ENCODE data around the gene MAP7D2. TPM values are rescaled to one million over a fixed set of nuclear protein-coding genes. Genes with fewer than 3 reads are reported as not detected.

MAP7D2 gene
- polyA plus RNA-seq, 2 donors, result 0.16 to 0.31 TPM

GRCh38 chrX:20071511-20072079 is 45.1 kb downstream of the MAP7D2 start:
- Histone ChIP-seq H3K36me3 (ENCODE audit: control insufficient read depth in 2 of 2, insufficient read depth in 2 of 2, low read length in 1 of 2) (no peaks in the 10 kb centered on the region), H3K4me3 (ENCODE audit: low read depth in 1 of 2, low read length in 2 of 2) (no peak overlapping the region), H3K9me3 (ENCODE audit: control insufficient read depth in 2 of 2, insufficient read depth in 1 of 2, low read depth in 1 of 2, low read length in 1 of 2) (no peaks in the 10 kb centered on the region), H3K4me1 (ENCODE audit: control insufficient read depth in 2 of 2, insufficient read depth in 2 of 2, low read length in 1 of 2) (no peaks in the 10 kb centered on the region), H3K27ac (ENCODE audit: low read depth in 2 of 2, low read length in 1 of 2) (no peak overlapping the region), H3K27me3 (ENCODE audit: control insufficient read depth in 1 of 2, insufficient read depth in 2 of 2, low read length in 2 of 2) (peaks cover 0 to 2% of the 10 kb centered on the region in 2 donors)
- 51 to 60% methylated on average over 3 of the region's 3 CpGs for WGBS, 2 donors

DNA sequence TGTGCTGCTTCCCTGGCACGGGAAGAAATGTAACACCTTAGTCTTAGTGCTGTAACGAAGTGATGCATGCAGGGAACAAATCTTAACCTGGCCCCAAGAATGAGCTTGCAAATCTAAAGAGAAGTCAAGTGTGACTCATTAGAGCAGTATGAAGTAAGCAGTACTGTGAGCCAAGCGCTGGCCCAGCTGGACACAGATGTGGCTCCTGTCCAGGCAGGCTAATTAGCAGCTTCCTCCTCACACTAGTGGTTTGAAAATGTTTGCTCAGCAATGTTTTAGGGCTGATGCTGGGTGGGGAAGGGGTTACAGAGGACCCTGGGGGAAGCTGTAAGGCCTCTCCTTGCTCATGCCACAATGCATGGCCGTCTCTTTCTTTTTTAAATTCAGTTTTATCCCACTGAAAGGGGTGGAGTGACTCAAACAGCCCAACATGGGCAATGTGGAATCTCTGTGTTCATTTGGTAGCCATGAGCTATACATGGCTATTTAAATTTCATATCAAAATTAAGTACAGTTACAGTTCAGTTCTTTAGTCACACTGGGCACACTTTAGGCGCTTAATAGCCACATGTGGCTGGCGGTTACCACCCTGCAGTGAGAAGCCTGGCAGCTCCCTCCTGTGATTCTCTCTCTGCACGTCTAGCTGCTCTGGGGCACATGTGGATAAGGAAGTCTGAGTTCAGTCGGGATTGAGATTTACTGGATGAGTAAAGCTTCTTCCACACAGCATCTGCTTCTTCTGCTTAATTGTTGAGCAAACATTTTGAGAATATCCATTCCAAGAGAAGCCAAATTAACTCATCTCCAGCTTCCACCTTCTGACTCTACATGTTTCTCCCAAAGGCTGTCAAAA is 48.8 kb downstream of the MAP7D2 start:
- Histone ChIP-seq H3K36me3 (ENCODE audit: control insufficient read depth in 2 of 2, insufficient read depth in 2 of 2, low read length in 1 of 2) (no peaks in the 10 kb centered on the region), H3K9me3 (ENCODE audit: control insufficient read depth in 2 of 2, insufficient read depth in 1 of 2, low read depth in 1 of 2, low read length in 1 of 2) (no peaks in the 10 kb centered on the region), H3K4me1 (ENCODE audit: control insufficient read depth in 2 of 2, insufficient read depth in 2 of 2, low read length in 1 of 2) (no peaks in the 10 kb centered on the region), H3K4me3 (ENCODE audit: low read depth in 1 of 2, low read length in 2 of 2) (no peak overlapping the region), H3K27me3 (ENCODE audit: control insufficient read depth in 1 of 2, insufficient read depth in 2 of 2, low read length in 2 of 2) (no peaks in the 10 kb centered on the region), H3K27ac (ENCODE audit: low read depth in 2 of 2, low read length in 1 of 2) (no peak overlapping the region)
- 29 to 34% methylated on average over 8 of the region's 8 CpGs for WGBS, 2 donors

DNA sequence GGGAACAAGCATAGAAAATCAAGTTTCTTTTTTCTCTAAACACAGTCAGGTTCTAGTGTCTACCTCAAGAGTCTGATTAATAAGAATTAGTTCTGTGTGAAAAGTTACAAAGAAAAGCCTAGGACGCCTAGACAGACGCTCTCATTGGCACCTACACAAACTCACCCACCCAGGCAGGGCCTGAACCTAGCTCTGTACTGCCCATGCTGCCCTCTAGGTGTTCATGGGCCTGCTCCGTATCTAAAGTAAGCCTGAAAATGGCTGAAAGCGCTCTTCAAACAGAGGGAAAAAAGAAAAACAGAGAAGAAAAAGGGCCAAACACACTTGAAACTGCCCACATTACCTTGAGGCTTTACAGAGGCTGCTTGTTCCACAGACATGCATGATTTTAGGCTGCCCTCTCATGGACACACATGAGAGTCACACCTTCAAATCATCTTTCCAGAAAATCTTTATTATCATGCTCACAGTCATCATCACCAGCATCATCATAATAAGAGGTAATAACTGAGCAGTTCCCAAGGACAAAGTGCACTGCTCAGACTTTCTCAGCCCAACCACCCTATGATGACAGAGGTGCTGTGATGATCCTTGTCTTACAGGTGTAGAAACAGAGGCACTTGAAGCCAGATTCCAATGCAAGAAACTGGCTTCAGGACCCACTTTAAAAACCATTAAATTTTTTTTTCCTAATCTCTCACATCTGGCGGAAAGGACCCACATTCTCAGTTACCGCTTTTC is 49.6 kb downstream of the MAP7D2 start:
- no peaks in the 10 kb centered on the region for H3K27me3 ChIP-seq (ENCODE audit: control insufficient read depth in 1 of 2, insufficient read depth in 2 of 2, low read length in 2 of 2)

GRCh38 chrX:20063716-20064351 is 52.9 kb downstream of the MAP7D2 start:
- 68 to 70% methylated on average over 9 of the region's 9 CpGs for WGBS, 2 donors
- no peaks in the 10 kb centered on the region for H3K27me3 ChIP-seq (ENCODE audit: control insufficient read depth in 1 of 2, insufficient read depth in 2 of 2, low read length in 2 of 2)
- no peaks in the 10 kb centered on the region for H3K4me1 ChIP-seq (ENCODE audit: control insufficient read depth in 2 of 2, insufficient read depth in 2 of 2, low read length in 1 of 2)
- H3K27ac ChIP-seq (ENCODE audit: low read depth in 2 of 2, low read length in 1 of 2), result no peak overlapping the region
- no peak overlapping the region for H3K4me3 ChIP-seq (ENCODE audit: low read depth in 1 of 2, low read length in 2 of 2)
- no peaks in the 10 kb centered on the region for H3K9me3 ChIP-seq (ENCODE audit: control insufficient read depth in 2 of 2, insufficient read depth in 1 of 2, low read depth in 1 of 2, low read length in 1 of 2)
- no peaks in the 10 kb centered on the region for H3K36me3 ChIP-seq (ENCODE audit: control insufficient read depth in 2 of 2, insufficient read depth in 2 of 2, low read length in 1 of 2)

More for the DNA sequence above, 49.6 kb downstream of the MAP7D2 start:
- 40 to 44% methylated on average over 6 of the region's 6 CpGs for WGBS, 2 donors
- Histone ChIP-seq H3K9me3 (ENCODE audit: control insufficient read depth in 2 of 2, insufficient read depth in 1 of 2, low read depth in 1 of 2, low read length in 1 of 2) (no peaks in the 10 kb centered on the region), H3K4me1 (ENCODE audit: control insufficient read depth in 2 of 2, insufficient read depth in 2 of 2, low read length in 1 of 2) (no peaks in the 10 kb centered on the region), H3K27ac (ENCODE audit: low read depth in 2 of 2, low read length in 1 of 2) (peak overlapping the region in 1 of 2 donors; percentile 59), H3K36me3 (ENCODE audit: control insufficient read depth in 2 of 2, insufficient read depth in 2 of 2, low read length in 1 of 2) (no peaks in the 10 kb centered on the region), H3K4me3 (ENCODE audit: low read depth in 1 of 2, low read length in 2 of 2) (no peak overlapping the region)

GRCh38 chrX:20063153-20063552 is 53.6 kb downstream of the MAP7D2 start:
- Histone ChIP-seq H3K4me1 (ENCODE audit: control insufficient read depth in 2 of 2, insufficient read depth in 2 of 2, low read length in 1 of 2) (no peaks in the 10 kb centered on the region), H3K27ac (ENCODE audit: low read depth in 2 of 2, low read length in 1 of 2) (no peak overlapping the region), H3K36me3 (ENCODE audit: control insufficient read depth in 2 of 2, insufficient read depth in 2 of 2, low read length in 1 of 2) (no peaks in the 10 kb centered on the region), H3K4me3 (ENCODE audit: low read depth in 1 of 2, low read length in 2 of 2) (no peak overlapping the region), H3K9me3 (ENCODE audit: control insufficient read depth in 2 of 2, insufficient read depth in 1 of 2, low read depth in 1 of 2, low read length in 1 of 2) (no peaks in the 10 kb centered on the region), H3K27me3 (ENCODE audit: control insufficient read depth in 1 of 2, insufficient read depth in 2 of 2, low read length in 2 of 2) (no peaks in the 10 kb centered on the region)
- WGBS, 2 donors, result 88 to 91% methylated on average over 10 of the region's 10 CpGs

DNA sequence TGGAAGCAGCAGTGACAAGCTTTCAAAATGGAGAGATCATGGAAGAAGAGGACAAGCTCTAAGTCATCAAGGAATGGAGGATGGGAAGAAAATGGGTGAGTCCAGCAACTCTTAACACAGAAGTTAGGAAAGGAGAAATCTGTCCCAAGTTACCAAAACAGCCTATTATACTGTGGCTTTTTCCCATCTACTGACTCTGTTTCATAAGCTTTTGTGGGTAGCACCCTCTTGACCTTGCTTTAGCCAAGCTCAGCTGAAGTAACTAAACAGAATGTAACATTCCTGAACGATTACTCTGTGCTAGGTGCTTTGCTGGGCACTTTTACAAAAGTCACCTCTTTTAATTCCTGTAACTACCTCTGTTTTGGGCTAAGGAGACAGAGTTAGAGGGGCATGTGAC is 54.9 kb downstream of the MAP7D2 start:
- WGBS, 2 donors, result 26 to 29% methylated on average over 1 of the region's 1 CpG
- Histone ChIP-seq H3K27ac (ENCODE audit: low read depth in 2 of 2, low read length in 1 of 2) (no peak overlapping the region), H3K27me3 (ENCODE audit: control insufficient read depth in 1 of 2, insufficient read depth in 2 of 2, low read length in 2 of 2) (no peaks in the 10 kb centered on the region), H3K4me1 (ENCODE audit: control insufficient read depth in 2 of 2, insufficient read depth in 2 of 2, low read length in 1 of 2) (no peaks in the 10 kb centered on the region), H3K4me3 (ENCODE audit: low read depth in 1 of 2, low read length in 2 of 2) (no peak overlapping the region), H3K36me3 (ENCODE audit: control insufficient read depth in 2 of 2, insufficient read depth in 2 of 2, low read length in 1 of 2) (no peaks in the 10 kb centered on the region), H3K9me3 (ENCODE audit: control insufficient read depth in 2 of 2, insufficient read depth in 1 of 2, low read depth in 1 of 2, low read length in 1 of 2) (no peaks in the 10 kb centered on the region)

DNA sequence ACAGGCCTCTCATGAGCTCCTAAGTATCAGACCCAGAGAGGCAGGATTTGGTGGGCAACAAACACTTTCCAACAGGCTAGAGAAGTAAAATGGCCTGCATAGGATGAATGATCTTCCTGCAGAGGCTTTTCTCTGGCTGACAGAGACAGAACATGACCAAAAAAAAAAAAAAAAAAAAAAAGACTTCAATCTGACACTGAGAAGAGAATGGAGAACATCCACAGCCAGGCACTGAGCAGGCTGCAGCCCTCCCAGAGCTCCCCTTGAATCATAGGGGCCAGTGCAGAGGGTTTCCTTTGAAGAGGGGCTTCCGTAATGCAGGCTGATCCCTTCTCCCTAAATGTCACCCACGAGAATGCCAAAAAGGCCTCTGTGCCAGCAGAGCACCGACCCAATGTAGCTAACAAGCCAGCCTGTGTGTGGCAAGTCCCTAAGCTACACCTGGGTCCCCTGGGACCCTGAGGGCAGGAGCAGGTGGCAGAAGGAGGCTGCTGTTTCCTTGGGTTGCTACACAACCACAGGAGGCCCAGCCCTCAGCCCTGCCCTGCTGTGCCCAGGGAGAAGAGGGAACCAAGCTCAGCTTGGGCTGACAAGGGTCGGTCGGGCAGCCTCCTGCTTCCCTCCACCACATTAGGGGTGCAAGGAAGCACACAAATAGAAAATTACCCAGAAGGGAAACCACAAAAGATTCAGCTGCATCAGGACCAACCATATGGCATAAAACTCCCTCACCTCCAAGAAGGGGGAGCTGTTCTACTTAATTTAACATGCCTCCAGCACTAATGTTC is 55.6 kb downstream of the MAP7D2 start:
- 70 to 78% methylated on average over 5 of the region's 5 CpGs for WGBS, 2 donors
- Histone ChIP-seq H3K9me3 (ENCODE audit: control insufficient read depth in 2 of 2, insufficient read depth in 1 of 2, low read depth in 1 of 2, low read length in 1 of 2) (no peaks in the 10 kb centered on the region), H3K27me3 (ENCODE audit: control insufficient read depth in 1 of 2, insufficient read depth in 2 of 2, low read length in 2 of 2) (no peaks in the 10 kb centered on the region), H3K27ac (ENCODE audit: low read depth in 2 of 2, low read length in 1 of 2) (no peak overlapping the region), H3K4me3 (ENCODE audit: low read depth in 1 of 2, low read length in 2 of 2) (no peak overlapping the region), H3K4me1 (ENCODE audit: control insufficient read depth in 2 of 2, insufficient read depth in 2 of 2, low read length in 1 of 2) (no peaks in the 10 kb centered on the region), H3K36me3 (ENCODE audit: control insufficient read depth in 2 of 2, insufficient read depth in 2 of 2, low read length in 1 of 2) (no peaks in the 10 kb centered on the region)

DNA sequence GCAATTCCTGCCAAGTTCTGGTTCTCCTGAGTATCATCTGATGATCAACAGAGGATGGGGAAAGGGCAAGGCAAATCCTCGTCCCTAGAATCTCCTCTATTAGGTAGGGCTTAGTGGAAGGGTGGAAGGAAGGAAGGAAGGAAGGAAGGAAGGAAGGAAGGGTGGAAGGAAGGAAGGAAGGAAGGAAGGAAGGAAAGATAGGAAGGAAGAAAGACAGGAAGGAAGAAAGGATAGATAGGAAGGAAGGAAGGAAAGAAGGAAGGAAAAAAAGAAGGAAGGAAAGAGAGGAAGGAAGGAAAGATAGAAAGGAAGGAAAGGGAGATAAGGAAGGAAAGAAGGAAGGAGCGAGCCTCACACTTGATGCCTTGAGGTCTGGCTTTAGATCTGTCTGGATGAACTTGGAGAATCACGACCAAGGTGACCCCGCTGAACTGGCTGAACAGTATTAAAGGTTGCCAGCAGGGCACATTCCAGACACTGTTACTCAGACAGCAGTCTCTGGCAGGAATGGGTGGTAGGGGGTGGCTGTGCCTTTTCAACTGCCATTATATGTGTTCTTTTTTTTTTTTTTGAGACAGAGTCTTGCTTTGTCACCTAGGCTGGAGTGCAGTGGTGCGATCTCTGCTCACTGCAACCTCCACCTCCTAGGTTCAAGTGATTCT is 57.1 kb downstream of the MAP7D2 start:
- Histone ChIP-seq H3K36me3 (ENCODE audit: control insufficient read depth in 2 of 2, insufficient read depth in 2 of 2, low read length in 1 of 2) (no peaks in the 10 kb centered on the region), H3K27me3 (ENCODE audit: control insufficient read depth in 1 of 2, insufficient read depth in 2 of 2, low read length in 2 of 2) (no peaks in the 10 kb centered on the region), H3K9me3 (ENCODE audit: control insufficient read depth in 2 of 2, insufficient read depth in 1 of 2, low read depth in 1 of 2, low read length in 1 of 2) (no peaks in the 10 kb centered on the region), H3K4me1 (ENCODE audit: control insufficient read depth in 2 of 2, insufficient read depth in 2 of 2, low read length in 1 of 2) (no peaks in the 10 kb centered on the region), H3K27ac (ENCODE audit: low read depth in 2 of 2, low read length in 1 of 2) (no peak overlapping the region), H3K4me3 (ENCODE audit: low read depth in 1 of 2, low read length in 2 of 2) (no peak overlapping the region)
- WGBS, 2 donors, result 70 to 77% methylated on average over 5 of the region's 5 CpGs

Data from esophagus (tissue), 2 donors.